ENCODE results near the gene EXOSC1. TPM values are rescaled to one million over a fixed set of nuclear protein-coding genes. Genes with fewer than 3 reads are reported as not detected.

Gene EXOSC1
- polyA plus RNA-seq, 1 of the 3 experiments (the other 2 are of a cell fraction) = 49.0 TPM

DNA sequence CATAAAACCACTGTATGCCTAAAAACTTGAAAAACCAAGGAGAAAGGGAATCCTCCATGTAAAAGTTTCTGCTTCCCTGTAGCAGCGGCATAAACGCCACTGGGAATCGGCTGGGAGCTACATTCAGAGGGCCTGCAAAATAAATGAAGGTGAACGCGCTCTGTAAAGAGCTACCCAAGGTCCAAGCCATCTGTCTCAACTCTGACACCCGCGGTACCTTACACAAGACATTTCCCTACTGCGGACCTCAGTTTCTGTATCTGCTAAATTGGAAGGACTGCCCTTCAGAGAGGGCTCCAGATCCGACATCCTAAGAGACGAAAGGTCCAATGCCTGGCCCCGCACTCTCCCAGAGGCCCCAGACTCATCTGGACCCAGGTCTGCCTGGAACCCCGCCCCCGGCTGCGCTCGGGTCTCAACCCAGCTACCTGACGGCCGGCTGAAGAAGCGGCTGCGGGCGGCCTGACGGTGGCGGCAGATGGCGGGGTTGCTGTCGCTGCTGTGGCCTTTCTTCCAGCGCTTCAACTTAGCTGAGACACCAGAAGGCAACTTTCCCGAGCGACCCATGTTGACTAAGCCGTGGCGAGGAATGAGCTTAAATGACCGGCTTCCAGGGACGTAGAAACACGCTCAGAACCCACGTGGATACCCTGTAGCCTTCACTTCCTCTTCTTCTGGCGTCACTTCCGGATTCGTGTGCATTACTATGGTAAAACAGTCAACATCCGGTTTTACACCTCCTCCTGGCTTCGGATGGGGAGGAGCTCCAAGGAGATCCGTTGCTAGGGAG lies 44.9 kb downstream of the EXOSC1 start, which contains the start of gene RRP12 (continued):
- TF ChIP-seq, protein P1, sequence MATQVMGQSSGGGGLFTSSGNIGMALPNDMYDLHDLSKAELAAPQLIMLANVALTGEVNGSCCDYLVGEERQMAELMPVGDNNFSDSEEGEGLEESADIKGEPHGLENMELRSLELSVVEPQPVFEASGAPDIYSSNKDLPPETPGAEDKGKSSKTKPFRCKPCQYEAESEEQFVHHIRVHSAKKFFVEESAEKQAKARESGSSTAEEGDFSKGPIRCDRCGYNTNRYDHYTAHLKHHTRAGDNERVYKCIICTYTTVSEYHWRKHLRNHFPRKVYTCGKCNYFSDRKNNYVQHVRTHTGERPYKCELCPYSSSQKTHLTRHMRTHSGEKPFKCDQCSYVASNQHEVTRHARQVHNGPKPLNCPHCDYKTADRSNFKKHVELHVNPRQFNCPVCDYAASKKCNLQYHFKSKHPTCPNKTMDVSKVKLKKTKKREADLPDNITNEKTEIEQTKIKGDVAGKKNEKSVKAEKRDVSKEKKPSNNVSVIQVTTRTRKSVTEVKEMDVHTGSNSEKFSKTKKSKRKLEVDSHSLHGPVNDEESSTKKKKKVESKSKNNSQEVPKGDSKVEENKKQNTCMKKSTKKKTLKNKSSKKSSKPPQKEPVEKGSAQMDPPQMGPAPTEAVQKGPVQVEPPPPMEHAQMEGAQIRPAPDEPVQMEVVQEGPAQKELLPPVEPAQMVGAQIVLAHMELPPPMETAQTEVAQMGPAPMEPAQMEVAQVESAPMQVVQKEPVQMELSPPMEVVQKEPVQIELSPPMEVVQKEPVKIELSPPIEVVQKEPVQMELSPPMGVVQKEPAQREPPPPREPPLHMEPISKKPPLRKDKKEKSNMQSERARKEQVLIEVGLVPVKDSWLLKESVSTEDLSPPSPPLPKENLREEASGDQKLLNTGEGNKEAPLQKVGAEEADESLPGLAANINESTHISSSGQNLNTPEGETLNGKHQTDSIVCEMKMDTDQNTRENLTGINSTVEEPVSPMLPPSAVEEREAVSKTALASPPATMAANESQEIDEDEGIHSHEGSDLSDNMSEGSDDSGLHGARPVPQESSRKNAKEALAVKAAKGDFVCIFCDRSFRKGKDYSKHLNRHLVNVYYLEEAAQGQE (IDR thresholded peaks at IDR 0.05; ENCODE audit: low read depth, low read length) = no peak
- TF ChIP-seq MXI1 (IDR thresholded peaks at IDR 0.05; ENCODE audit: low read depth, low read length) (peak; percentile 100), EZH2phosphoT487 (IDR thresholded peaks at IDR 0.05; ENCODE audit: borderline replicate concordance, low read depth) (no peak), YY1 (IDR thresholded peaks at IDR 0.05; ENCODE audit: low read depth) (no peak), POLR2AphosphoS5 (IDR thresholded peaks at IDR 0.05; ENCODE audit: low read depth, low read length) (peak; percentile 50; the same call in 1 of the 2 replicates), MEF2A (IDR thresholded peaks at IDR 0.05; ENCODE audit: borderline replicate concordance, low read depth) (no peak), FOXJ3 (CRISPR knock-in tag; IDR thresholded peaks at IDR 0.05) (no peak), NFIC (IDR thresholded peaks at IDR 0.05; ENCODE audit: borderline replicate concordance) (no peak), GABPA (IDR thresholded peaks at IDR 0.05; ENCODE audit: low read depth) (peak; percentile 94), TCF12 (IDR thresholded peaks at IDR 0.05) (no peak), JUND (IDR thresholded peaks at IDR 0.05) (no peak), NRF1 (IDR thresholded peaks at IDR 0.05; ENCODE audit: low read depth, low read length) (no peak), CHD2 (IDR thresholded peaks at IDR 0.05; ENCODE audit: low read length, partially characterized antibody) (no peak), ELF1 (IDR thresholded peaks at IDR 0.05) (0 out of 2 replicates have a peak, but pooled peaks have one; percentile 65), GATA2 (CRISPR knock-in tag; IDR thresholded peaks at IDR 0.05) (no peak), TEAD4 (IDR thresholded peaks at IDR 0.05; ENCODE audit: borderline replicate concordance, insufficient read depth) (no peak), RCOR1 (IDR thresholded peaks at IDR 0.05; ENCODE audit: low read length) (no peak)
- TF ChIP-seq, protein P2, sequence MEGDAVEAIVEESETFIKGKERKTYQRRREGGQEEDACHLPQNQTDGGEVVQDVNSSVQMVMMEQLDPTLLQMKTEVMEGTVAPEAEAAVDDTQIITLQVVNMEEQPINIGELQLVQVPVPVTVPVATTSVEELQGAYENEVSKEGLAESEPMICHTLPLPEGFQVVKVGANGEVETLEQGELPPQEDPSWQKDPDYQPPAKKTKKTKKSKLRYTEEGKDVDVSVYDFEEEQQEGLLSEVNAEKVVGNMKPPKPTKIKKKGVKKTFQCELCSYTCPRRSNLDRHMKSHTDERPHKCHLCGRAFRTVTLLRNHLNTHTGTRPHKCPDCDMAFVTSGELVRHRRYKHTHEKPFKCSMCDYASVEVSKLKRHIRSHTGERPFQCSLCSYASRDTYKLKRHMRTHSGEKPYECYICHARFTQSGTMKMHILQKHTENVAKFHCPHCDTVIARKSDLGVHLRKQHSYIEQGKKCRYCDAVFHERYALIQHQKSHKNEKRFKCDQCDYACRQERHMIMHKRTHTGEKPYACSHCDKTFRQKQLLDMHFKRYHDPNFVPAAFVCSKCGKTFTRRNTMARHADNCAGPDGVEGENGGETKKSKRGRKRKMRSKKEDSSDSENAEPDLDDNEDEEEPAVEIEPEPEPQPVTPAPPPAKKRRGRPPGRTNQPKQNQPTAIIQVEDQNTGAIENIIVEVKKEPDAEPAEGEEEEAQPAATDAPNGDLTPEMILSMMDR (IDR thresholded peaks at IDR 0.05) = no peak; the same call in 1 of the 2 replicates
- TF ChIP-seq, protein P3, sequence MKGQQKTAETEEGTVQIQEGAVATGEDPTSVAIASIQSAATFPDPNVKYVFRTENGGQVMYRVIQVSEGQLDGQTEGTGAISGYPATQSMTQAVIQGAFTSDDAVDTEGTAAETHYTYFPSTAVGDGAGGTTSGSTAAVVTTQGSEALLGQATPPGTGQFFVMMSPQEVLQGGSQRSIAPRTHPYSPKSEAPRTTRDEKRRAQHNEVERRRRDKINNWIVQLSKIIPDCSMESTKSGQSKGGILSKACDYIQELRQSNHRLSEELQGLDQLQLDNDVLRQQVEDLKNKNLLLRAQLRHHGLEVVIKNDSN (IDR thresholded peaks at IDR 0.05; ENCODE audit: borderline replicate concordance, low read depth) = peak; percentile 65; the same call in 1 of the 2 replicates
- TF ChIP-seq, protein P4, sequence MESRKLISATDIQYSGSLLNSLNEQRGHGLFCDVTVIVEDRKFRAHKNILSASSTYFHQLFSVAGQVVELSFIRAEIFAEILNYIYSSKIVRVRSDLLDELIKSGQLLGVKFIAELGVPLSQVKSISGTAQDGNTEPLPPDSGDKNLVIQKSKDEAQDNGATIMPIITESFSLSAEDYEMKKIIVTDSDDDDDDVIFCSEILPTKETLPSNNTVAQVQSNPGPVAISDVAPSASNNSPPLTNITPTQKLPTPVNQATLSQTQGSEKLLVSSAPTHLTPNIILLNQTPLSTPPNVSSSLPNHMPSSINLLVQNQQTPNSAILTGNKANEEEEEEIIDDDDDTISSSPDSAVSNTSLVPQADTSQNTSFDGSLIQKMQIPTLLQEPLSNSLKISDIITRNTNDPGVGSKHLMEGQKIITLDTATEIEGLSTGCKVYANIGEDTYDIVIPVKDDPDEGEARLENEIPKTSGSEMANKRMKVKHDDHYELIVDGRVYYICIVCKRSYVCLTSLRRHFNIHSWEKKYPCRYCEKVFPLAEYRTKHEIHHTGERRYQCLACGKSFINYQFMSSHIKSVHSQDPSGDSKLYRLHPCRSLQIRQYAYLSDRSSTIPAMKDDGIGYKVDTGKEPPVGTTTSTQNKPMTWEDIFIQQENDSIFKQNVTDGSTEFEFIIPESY (IDR thresholded peaks at IDR 0.05; ENCODE audit: borderline replicate concordance, low read depth) = no peak
